ENCODE results near the gene KCNJ14. TPM values are rescaled to one million over a fixed set of nuclear protein-coding genes. Genes with fewer than 3 reads are reported as not detected.

The KCNJ14 gene
- total RNA-seq, 3 donors from 2014 or later (not counting 1 experiment from before 2014, with no cell fraction given) = 0.77 to 1.2 (median 0.85) TPM

DNA sequence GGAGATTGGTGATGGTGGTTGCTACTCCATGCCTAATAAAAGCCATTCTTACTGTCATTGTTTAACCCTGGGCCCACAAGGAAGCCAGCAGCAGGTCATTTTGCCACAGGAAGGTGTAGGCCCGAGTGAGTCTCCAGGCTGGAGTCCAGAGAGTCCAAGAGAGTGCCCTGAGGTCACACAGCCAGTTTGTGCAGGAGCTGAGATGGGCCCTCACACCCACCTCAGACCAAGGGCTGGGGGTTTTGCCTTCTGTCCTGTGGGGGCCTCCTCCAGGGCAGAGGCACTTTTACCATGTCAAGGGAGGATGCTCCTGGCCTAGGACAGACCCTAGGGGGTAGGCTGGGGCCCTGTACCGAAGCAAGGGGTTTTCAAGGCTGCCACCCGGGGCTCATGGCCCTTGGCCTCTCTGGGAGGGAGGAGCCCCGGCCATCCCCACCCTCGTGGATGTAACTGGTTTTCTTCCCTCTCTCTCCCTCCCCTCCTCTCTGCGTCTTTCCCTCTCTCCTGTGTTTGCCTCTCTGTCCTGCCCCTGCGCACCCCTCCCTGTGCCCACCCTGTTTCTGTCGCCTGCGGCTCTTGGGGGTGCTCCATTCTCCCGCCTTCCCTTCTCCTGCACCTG lies 21.8 kb downstream of the KCNJ14 start:
- peaks cover 30% of the 10 kb centered on the region for H3K36me3 ChIP-seq (ENCODE audit: control insufficient read depth, insufficient read depth, low read length)
- H3K4me1 ChIP-seq (ENCODE audit: control insufficient read depth, insufficient read depth, low read length) = peaks cover 37% of the 10 kb centered on the region
- TF ChIP-seq CTCF (IDR thresholded peaks at IDR 0.05) = no peak
- no peaks in the 10 kb centered on the region for H3K27me3 ChIP-seq (ENCODE audit: control insufficient read depth, insufficient read depth, low read length)
- DNase-seq = no peak
- 90% methylated on average over 10 of the region's 10 CpGs for WGBS (ENCODE audit: insufficient coverage)
- Mint-ChIP-seq H3K4me3 (no peak overlapping the region), H3K27me3 (ENCODE audit: low read depth in 2 of 2) (no peaks in the 10 kb centered on the region), H3K36me3 (no peaks in the 10 kb centered on the region), H3K4me1 (peaks cover 23 to 47% of the 10 kb centered on the region in 2 donors), H3K27ac (no peak overlapping the region), H3K9me3 (no peaks in the 10 kb centered on the region)
- no peaks in the 10 kb centered on the region for H3K9me3 ChIP-seq (ENCODE audit: control insufficient read depth, insufficient read depth, low read length)
- H3K27ac ChIP-seq (ENCODE audit: low read length) = no peak overlapping the region
- intact Hi-C loops (cut with micrococcal nuclease) = no loop called here
- H3K4me3 ChIP-seq (ENCODE audit: low read length) = no peak overlapping the region
- no peak for ATAC-seq

DNA sequence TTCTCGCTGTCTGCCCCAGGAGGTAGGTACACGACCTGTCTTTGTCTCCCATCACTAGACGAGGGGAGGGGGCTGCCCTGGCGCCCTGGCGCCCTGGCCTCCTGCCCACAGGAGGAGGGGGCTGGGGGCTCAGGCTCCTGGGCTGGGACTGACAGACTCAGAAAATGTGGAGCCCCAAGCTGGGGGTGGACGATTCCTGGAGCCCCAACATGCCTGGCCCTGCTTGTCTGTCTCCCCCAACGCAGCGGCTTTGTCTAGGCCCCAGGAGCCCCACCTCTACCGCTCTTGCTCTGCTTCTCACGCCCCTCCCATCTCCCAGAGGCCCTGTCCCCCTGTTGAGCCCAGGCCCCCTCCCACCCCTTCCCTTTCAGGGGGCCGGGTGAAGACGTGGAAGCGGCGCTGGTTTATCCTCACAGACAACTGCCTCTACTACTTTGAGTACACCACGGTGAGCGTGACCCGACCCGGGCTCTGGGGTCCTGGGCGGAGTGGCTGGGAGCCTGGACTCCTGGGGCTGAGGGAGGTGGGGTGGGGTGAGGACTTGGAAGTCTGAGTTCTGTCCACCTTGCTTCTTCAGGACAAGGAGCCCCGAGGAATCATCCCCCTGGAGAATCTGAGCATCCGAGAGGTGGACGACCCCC lies 22.4 kb downstream of the KCNJ14 start:
- Histone ChIP-seq H3K9me3 (ENCODE audit: control insufficient read depth, insufficient read depth, low read length) (no peaks in the 10 kb centered on the region), H3K27me3 (ENCODE audit: control insufficient read depth, insufficient read depth, low read length) (no peaks in the 10 kb centered on the region), H3K4me1 (ENCODE audit: control insufficient read depth, insufficient read depth, low read length) (peaks cover 37% of the 10 kb centered on the region), H3K27ac (ENCODE audit: low read length) (no peak overlapping the region), H3K36me3 (ENCODE audit: control insufficient read depth, insufficient read depth, low read length) (peaks cover 27% of the 10 kb centered on the region), H3K4me3 (ENCODE audit: low read length) (no peak overlapping the region)
- Mint-ChIP-seq H3K4me3 (no peak overlapping the region), H3K27ac (no peak overlapping the region), H3K4me1 (peaks cover 23 to 43% of the 10 kb centered on the region in 2 donors), H3K36me3 (no peaks in the 10 kb centered on the region), H3K27me3 (ENCODE audit: low read depth in 2 of 2) (no peaks in the 10 kb centered on the region), H3K9me3 (no peaks in the 10 kb centered on the region)
- intact Hi-C loops (cut with micrococcal nuclease) = no loop called here
- no peak for ATAC-seq
- TF ChIP-seq CTCF (IDR thresholded peaks at IDR 0.05) = no peak
- 91% methylated on average over 22 of the region's 22 CpGs for WGBS (ENCODE audit: insufficient coverage)
- no peak for DNase-seq

DNA sequence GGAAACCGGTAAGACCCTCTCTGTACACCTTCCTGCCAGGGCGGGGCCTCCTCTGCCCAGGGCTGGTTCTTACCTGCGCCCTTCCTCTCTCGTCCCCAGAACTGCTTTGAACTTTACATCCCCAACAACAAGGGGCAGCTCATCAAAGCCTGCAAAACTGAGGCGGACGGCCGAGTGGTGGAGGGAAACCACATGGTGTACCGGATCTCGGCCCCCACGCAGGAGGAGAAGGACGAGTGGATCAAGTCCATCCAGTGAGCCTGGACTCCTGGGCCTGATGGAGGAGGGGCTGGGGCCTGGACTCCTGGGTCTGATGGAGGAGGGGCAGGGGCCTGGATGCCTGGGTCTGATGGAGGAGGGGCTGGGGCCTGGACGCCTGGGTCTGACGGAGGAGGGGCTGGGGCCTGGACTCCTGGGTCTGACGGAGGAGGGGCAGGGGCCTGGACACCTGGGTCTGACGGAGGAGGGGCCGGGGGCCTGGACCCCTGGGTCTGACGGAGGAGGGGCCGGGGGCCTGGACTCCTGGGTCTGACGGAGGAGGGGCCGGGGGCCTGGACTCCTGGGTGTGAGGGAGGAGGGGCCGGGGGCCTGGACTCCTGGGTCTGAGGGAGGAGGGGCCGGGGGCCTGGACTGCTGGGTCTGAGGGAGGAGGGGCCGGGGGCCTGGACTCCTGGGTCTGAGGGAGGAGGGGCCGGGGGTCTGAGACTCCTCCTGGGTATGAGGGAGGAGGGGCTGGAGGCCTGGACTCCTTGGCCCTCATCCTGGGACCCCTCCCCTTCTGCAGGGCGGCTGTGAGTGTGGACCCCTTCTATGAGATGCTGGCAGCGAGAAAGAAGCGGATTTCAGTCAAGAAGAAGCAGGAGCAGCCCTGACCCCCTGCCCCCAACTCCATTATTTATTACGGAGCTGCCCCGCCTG lies 23.2 kb downstream of the KCNJ14 start:
- Mint-ChIP-seq H3K4me1 (peaks cover 19 to 35% of the 10 kb centered on the region in 2 donors), H3K9me3 (no peaks in the 10 kb centered on the region), H3K4me3 (no peak overlapping the region), H3K36me3 (no peaks in the 10 kb centered on the region), H3K27ac (peak overlapping the region in 1 of 2 donors; percentile 58), H3K27me3 (ENCODE audit: low read depth in 2 of 2) (no peaks in the 10 kb centered on the region)
- no peak overlapping the region for H3K27ac ChIP-seq (ENCODE audit: low read length)
- no peaks in the 10 kb centered on the region for H3K9me3 ChIP-seq (ENCODE audit: control insufficient read depth, insufficient read depth, low read length)
- peaks cover 19% of the 10 kb centered on the region for H3K36me3 ChIP-seq (ENCODE audit: control insufficient read depth, insufficient read depth, low read length)
- no peak for TF ChIP-seq CTCF (IDR thresholded peaks at IDR 0.05)
- H3K4me3 ChIP-seq (ENCODE audit: low read length) = no peak overlapping the region
- 93% methylated on average over 29 of the region's 29 CpGs for WGBS (ENCODE audit: insufficient coverage)
- ATAC-seq = no peak
- intact Hi-C loops (cut with micrococcal nuclease) = no loop called here
- no peaks in the 10 kb centered on the region for H3K27me3 ChIP-seq (ENCODE audit: control insufficient read depth, insufficient read depth, low read length)
- peaks cover 35% of the 10 kb centered on the region for H3K4me1 ChIP-seq (ENCODE audit: control insufficient read depth, insufficient read depth, low read length)
- no peak for DNase-seq

Data from natural killer cell (primary cell).